HG03432 (cell line): ENCODE measurements around the gene AHI1.

ENCODE experiments used
- ATAC-seq: cut with Tn5 transposase; IDR thresholded peaks from one replicate; pipeline ENCODE4 v1.9.1; 2021; ENCODE audit warnings: mild to moderate bottlenecking, moderate library complexity; ENCODE audit not compliant: unreplicated experiment

AHI1 gene

GRCh38 chr6:135304883-135305282 lies 192.7 kb downstream of the AHI1 start:
- ATAC-seq = no peak

GRCh38 chr6:135301304-135301703 lies 196.2 kb downstream of the AHI1 start:
- ATAC-seq = no peak

DNA sequence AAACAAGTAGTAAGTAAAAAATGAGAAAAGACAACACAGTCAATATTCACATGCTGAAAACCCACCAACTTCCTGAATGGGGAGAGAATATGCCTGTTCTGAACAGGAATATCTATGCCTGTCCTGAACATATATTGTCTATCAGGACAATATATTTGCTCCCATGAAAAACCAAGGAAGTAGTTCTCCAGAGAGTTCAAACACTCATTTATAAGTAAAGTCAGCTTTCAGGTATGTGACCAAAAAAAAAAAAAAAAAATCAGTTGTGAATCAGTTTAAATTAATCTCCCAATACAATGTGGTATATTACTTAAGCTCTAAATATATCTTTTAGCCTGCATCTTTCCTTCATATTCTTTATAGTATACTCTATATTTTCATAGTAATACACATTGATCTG lies 197.0 kb downstream of the AHI1 start:
- no peak for ATAC-seq

DNA sequence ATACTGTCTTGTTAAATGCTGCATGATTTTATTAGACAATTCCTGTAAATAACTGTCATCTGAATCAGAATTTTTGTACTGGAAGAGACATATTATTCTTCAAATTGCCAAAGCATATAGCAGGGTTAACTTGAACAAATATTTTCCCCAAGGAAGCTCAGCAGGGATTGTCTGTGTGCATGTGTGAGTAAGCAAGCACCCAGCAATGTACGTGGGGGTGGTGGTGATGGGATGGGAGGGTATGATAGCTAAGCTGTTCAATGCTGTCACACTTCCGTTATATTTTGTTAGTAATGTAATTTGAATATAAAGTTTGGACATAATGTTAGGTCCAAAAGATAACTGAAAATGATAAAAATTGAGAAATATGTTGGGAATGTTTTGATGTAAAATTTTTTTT lies 198.3 kb downstream of the AHI1 start:
- no peak for ATAC-seq

GRCh38 chr6:135298455-135298854 lies 199.1 kb downstream of the AHI1 start:
- no peak for ATAC-seq

DNA sequence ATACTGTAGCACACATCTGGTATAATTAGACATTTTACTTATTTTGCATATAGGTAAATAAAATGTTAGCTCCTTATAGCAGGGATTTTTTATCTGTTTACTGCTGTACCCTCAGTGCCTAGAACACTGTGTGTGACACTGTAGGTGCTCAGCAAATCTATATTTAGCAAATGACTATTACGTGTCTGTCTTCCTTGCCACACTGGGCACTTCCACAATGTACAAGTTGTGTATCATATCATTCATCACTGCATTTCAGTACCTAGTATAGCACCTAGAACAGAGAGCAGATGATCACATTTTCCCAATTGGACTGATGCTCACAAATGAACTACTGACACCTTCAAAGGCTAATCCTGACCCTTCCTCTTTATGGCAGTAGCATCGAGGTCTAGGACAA lies 200.8 kb downstream of the AHI1 start:
- no peak for ATAC-seq

DNA sequence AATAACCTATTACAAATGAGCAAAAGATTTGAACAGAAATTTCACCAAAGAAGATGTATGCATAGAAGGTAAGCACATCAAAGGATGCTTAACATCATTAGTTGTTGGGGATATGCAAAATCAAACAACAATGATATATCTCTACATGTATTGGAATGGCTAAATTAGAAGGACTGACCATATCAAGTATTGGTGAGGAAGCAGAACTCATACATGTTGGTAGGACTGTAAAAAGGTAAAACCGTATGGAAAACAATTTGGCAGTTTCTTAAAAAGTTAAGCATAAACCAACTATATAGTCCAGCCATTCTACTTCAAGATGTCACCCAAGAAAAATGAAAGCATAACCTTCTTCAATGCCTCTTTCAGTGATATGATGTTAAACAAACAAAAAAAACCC lies 202.5 kb downstream of the AHI1 start:
- no peak for ATAC-seq

DNA sequence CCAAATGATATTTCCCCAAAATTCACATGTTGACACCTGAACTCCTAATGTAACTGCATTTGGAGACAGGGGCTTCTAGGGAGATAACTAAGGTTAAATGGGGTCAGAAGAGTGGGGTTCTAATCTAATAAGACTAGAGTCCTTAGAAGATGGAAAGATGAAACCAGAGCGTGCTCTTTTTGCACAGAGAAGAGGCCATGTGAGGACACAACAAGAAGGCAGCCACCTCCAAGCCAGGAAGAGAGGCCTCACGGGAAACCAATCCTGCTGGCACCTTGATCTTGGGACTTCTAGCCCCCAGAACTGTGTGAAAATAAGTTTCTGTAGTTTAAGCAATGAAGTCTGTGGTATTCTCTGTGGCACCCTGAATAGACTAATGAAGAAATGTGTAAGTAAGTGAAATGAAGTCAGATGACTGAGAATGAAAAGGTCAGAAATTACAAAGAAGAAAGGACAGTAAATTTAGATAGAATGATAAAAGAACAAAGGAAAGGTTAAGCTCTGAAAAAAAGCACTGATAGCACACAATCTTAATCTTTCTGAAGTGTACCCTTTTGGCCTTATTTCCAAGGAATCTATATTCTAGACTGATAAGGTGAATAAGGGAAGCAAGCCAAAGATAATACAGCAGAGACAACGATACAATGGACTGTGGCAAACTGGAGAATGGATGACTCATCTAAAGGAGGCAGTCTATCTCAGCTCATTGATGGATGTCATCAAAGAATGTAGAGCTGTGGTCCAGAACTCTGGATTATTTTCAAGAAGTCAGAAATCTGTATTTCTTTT lies 206.1 kb downstream of the AHI1 start:
- no peak for ATAC-seq

DNA sequence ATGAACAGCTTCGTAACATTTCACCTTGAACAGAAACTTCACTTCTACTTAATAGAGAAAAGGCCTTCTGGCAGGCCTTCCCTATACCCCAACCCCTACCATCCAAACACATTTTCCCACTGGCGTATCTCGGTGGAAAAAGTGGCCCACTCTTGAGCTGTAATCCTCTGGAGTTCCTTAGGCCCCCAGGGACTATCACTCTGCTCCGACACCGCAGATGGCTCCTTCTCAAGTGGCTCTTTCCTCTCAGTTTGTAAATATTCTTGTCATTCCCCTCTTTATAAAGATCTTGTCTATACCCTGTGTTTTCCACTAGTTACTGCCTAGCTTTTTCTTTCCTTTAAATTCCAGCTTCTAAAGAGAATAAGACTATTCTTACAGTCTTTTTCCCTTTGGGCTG lies 207.7 kb downstream of the AHI1 start:
- no peak for ATAC-seq

- no peak for ATAC-seq
These were observed 210.5 kb downstream of the AHI1 start for GRCh38 chr6:135286962-135287538.

GRCh38 chr6:135285165-135285564 lies 212.4 kb downstream of the AHI1 start:
- no peak for ATAC-seq

DNA sequence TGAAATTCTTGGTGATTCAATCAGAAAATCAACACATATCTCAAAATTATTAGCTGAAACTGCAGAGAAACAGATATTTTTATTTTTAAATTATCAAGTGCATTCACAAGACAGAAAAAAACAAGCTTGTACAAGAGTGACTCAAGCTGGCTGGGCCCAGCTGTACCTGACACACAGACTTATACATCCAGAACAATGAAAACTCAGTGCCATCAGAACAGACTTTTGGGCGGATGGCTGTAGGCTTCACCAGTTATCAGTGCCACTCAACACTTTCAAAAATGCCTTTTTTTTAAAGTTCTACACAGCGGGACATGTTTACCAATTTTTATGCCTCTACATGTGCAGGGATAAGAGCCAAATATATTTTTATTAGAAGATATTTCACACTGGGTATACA lies 213.6 kb downstream of the AHI1 start:
- no peak for ATAC-seq

DNA sequence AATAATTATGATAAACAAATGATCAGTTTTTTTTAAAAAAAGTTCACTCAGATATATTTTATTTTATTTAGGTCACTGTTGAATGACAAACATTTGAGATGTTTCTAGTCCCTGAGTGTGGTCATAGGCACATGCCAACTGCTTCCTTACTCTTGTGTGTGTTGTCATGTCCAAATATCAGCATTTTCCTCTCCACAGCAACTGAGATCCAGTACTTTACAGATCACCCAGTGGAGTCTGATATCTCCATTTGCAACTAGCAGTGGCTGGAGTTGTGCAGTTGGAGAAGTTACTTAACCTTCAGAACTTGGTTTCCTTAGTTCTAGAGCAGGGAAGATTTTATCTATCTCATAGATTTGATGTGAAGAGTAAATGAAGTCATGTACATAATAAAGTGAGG lies 215.1 kb downstream of the AHI1 start:
- no peak for ATAC-seq

DNA sequence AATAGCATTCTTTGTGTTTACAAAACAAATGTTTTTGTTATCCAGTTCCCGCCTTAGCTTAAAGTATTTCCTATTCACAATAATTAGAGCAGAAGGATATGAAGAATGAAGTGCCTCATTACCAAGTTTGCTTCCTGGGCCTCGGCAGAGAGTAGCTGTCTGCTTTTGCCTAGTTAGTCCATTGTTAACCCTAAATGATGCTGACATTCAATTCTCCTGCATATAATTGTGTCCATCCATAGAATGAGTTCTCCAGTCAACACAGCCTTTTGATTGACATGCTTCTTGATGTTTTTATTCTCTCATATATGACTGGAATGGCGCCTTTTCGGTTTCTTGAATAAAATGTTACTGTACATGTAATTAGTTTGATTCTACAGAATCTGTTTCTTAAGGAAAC lies 215.6 kb downstream of the AHI1 start:
- ATAC-seq = no peak

- ATAC-seq = no peak
These were observed 216.3 kb downstream of the AHI1 start for GRCh38 chr6:135281227-135281626.

GRCh38 chr6:135280375-135281136 lies 217.0 kb downstream of the AHI1 start:
- no peak for ATAC-seq

DNA sequence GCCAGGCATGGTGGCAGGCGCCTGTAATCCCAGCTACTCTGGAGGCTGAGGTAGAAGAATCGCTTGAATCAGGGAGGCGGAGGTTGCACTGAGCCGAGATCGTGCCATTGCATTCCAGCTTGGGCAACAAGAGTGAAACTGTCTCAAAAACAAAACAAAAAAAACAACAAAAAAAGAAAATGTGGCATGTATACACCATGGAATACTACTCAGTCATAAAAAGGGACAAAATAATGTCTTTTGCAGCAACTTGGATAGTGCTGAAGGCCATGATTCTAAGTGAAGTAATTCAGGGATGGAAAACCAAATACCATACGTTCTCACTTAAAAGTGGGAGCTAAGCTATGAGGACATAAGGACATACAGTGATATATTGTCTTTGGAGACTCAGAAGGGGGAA lies 220.1 kb downstream of the AHI1 start:
- no peak for ATAC-seq

GRCh38 chr6:135274561-135275293 lies 222.8 kb downstream of the AHI1 start:
- ATAC-seq = peak; percentile 92

GRCh38 chr6:135271626-135272025 lies 225.9 kb downstream of the AHI1 start:
- ATAC-seq = no peak

GRCh38 chr6:135270676-135271536 lies 226.6 kb downstream of the AHI1 start:
- no peak for ATAC-seq
